Mesodermal cell (in vitro differentiated cells): ENCODE data around the gene PALM3.
A peak's percentile ranks its signal among the peaks of the same experiment; 100 is the strongest.
"Not testable (repeated sequence)": the region's sequence is repeated elsewhere in the genome, so short reads cannot be mapped to it uniquely, and the experiment has no call there.

Source experiments
- H3K27ac ChIP-seq: 2 replicates; pipeline ENCODE4 v1.7.0; 2013; ENCODE audit warnings: mild to moderate bottlenecking, low read depth, low read length, moderate library complexity; ENCODE audit not compliant: severe bottlenecking
- H3K36me3 ChIP-seq: 2 replicates; pipeline ENCODE4 v1.7.1; 2013; ENCODE audit warnings: mild to moderate bottlenecking, low read length, moderate library complexity; ENCODE audit not compliant: control insufficient read depth, insufficient read depth
- H3K4me1 ChIP-seq: one replicate; pipeline ENCODE4 v1.7.1; 2013; ENCODE audit warnings: mild to moderate bottlenecking, low read length; ENCODE audit not compliant: insufficient read depth, control insufficient read depth, poor library complexity, severe bottlenecking
- H3K4me3 ChIP-seq: 2 replicates; pipeline ENCODE4 v1.7.0; 2013; ENCODE audit warnings: low read length, control low read depth, mild to moderate bottlenecking; ENCODE audit not compliant: insufficient read depth, poor library complexity, severe bottlenecking; ENCODE audit errors: extremely low read depth
- H3K9me3 ChIP-seq: 2 replicates; pipeline ENCODE4 v1.7.1; 2013; ENCODE audit warnings: mild to moderate bottlenecking, low read length, moderate library complexity; ENCODE audit not compliant: control insufficient read depth
- WGBS, 2 experiments: methylation state at CpG; one replicate each; pipeline ENCODE4 v1.1.5; 2013; ENCODE audit warnings: missing lambda C conversion rate in 2 of 2; ENCODE audit not compliant: insufficient coverage in 2 of 2; 5-methylcytosine and 5-hydroxymethylcytosine counted together

Gene PALM3

DNA sequence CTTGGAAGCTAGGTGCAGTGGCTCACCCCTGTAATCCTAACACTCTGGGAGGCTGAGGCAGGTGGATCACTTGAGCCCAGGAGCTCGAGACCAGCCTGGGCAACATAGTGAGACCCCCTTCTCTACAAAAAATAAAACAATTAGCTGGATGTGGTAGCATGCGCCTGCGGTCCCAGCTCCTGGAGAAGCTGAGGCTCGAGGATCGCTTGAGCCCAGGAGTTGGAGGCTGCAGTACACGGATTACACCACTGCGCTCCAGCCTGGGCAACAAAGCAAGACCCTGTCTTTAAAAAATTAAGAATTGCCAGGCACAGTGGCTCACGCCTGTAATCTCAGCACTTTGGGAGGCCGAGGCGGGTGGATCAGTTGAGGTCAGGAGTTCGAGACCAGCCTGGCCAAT is 10.9 kb downstream of the PALM3 start:
- 88 to 99% methylated on average over 8 to 9 of the region's 11 CpGs for WGBS, 2 experiments
- H3K4me3 ChIP-seq, H3K27ac ChIP-seq, H3K4me1 ChIP-seq, H3K9me3 ChIP-seq: not testable (repeated sequence)
- peaks cover 20% of the 10 kb centered on the region for H3K36me3 ChIP-seq

DNA sequence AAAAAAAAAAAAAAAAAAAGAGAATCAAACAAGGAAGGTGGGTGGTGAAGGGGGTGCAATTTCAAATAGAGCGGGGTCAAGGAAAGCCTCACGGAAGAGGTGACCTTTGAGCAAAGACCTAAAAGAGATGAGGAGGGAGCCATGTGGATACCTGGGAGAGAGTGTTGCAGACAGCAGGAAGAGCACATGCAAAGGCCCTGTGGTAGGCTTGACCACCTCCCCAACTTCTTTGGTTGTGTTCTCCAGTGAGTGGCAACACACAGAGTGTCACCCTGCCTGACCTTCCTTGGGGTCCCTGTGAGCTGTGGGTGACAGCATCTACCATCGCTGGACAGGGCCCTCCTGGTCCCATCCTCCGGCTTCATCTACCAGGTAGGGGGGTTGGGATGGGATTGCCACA is 11.4 kb downstream of the PALM3 start:
- Histone ChIP-seq H3K36me3 (peaks cover 20% of the 10 kb centered on the region), H3K9me3 (peaks cover 6% of the 10 kb centered on the region), H3K4me1 (no peaks in the 10 kb centered on the region), H3K27ac (no peak overlapping the region), H3K4me3 (no peak overlapping the region)
- 94 to 98% methylated on average over 3 to 4 of the region's 4 CpGs for WGBS, 2 experiments

GRCh38 chr19:14048443-14049153 is 13.3 kb downstream of the PALM3 start:
- H3K9me3 ChIP-seq = peaks cover 6% of the 10 kb centered on the region
- H3K36me3 ChIP-seq = peaks cover 20% of the 10 kb centered on the region
- H3K27ac ChIP-seq = no peak overlapping the region
- WGBS, 2 experiments = 45 to 70% methylated on average over 2 to 4 of the region's 8 CpGs
- no peaks in the 10 kb centered on the region for H3K4me1 ChIP-seq
- H3K4me3 ChIP-seq = no peak overlapping the region

GRCh38 chr19:14047866-14048265 is 14.0 kb downstream of the PALM3 start:
- not testable (repeated sequence) for H3K4me3 ChIP-seq, H3K9me3 ChIP-seq, H3K4me1 ChIP-seq, H3K27ac ChIP-seq
- WGBS, 2 experiments = 99 to 100% methylated on average over 5 to 8 of the region's 10 CpGs
- H3K36me3 ChIP-seq = peaks cover 16% of the 10 kb centered on the region

GRCh38 chr19:14042659-14043608 is 18.9 kb downstream of the PALM3 start:
- 70 to 72% methylated on average over 9 to 13 of the region's 19 CpGs for WGBS, 2 experiments
- H3K4me1 ChIP-seq, H3K36me3 ChIP-seq, H3K9me3 ChIP-seq, H3K4me3 ChIP-seq: not testable (repeated sequence)
- peak overlapping the region; percentile 88 for H3K27ac ChIP-seq

- H3K27ac ChIP-seq = no peak overlapping the region
- H3K4me1 ChIP-seq = no peaks in the 10 kb centered on the region
- no peaks in the 10 kb centered on the region for H3K36me3 ChIP-seq
- H3K4me3 ChIP-seq = no peak overlapping the region
- 80 to 93% methylated on average over 3 to 5 of the region's 7 CpGs for WGBS, 2 experiments
- H3K9me3 ChIP-seq = no peaks in the 10 kb centered on the region
Observed at GRCh38 chr19:14039181-14039580, 22.7 kb downstream of the PALM3 start.

GRCh38 chr19:14035706-14036105 is 26.2 kb downstream of the PALM3 start:
- 82 to 93% methylated on average over 3 to 5 of the region's 7 CpGs for WGBS, 2 experiments
- Histone ChIP-seq H3K4me3 (no peak overlapping the region), H3K36me3 (no peaks in the 10 kb centered on the region), H3K9me3 (no peaks in the 10 kb centered on the region), H3K4me1 (no peaks in the 10 kb centered on the region), H3K27ac (no peak overlapping the region)

GRCh38 chr19:14035159-14035558 is 26.7 kb downstream of the PALM3 start:
- not testable (repeated sequence) for H3K4me1 ChIP-seq, H3K4me3 ChIP-seq, H3K27ac ChIP-seq, H3K9me3 ChIP-seq, H3K36me3 ChIP-seq
- WGBS, 2 experiments = 86 to 91% methylated on average over 10 to 12 of the region's 12 CpGs

DNA sequence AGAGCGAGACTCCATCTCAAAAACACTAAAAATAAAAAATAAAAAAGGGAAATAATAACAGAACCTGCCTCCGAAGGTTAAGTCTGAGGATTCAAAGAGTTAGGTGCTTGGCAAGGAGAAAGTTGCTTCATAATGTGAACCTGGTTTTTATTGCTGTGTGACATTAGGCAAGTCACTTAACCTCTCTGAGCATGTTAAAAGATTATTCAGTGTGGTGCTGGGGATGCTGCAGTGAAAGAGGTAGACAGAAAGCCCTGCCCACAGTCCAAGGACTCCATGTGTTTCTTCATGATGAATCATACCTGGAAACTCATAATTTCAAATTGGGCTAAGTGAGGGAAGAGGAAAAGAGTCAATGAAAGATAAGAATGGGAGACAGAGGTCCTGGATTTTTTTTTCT is 27.9 kb downstream of the PALM3 start:
- H3K27ac ChIP-seq = no peak overlapping the region
- no peaks in the 10 kb centered on the region for H3K4me1 ChIP-seq
- no peaks in the 10 kb centered on the region for H3K36me3 ChIP-seq
- 100% methylated on average over 1 of the region's 2 CpGs for WGBS, 2 experiments
- no peak overlapping the region for H3K4me3 ChIP-seq
- no peaks in the 10 kb centered on the region for H3K9me3 ChIP-seq

DNA sequence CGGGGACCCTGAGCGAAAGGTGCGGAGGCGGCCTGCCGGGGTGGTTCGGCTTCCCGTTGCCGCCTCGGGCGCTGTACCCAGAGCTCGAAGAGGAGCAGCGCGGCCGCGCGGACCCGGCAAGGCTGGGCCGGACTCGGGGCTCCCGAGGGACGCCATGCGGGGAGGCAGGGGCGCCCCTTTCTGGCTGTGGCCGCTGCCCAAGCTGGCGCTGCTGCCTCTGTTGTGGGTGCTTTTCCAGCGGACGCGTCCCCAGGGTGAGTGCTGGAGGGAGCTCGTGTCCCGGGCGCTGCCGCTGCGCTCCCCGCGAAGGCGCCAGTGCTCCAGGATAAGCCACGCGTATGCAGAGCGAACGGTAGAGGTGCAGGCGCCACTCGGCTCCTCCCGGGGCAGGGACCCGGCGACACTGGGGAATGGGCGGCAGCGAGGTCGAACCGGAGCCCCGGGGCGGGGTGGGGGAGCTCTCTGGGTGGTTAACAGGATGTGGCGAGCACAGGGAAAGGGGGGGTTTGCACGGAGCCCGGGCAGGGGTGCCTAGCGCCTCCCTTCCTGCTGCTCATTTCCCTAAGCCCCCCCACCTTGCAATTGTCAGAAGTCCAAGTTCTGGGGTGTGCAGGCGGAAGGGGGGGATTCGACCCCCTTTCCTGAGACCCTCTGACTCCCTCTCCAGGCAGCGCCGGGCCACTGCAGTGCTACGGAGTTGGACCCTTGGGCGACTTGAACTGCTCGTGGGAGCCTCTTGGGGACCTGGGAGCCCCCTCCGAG is 30.0 kb downstream of the PALM3 start, which contains the start of gene IL27RA:
Gene IL27RA, plus strand, starts transcription at position 44 of the 762 bp plus-strand sequence. Its CDS starts 111 bp downstream, at position 155.
- Histone ChIP-seq H3K36me3 (no peaks in the 10 kb centered on the region), H3K4me1 (no peaks in the 10 kb centered on the region), H3K27ac (no peak within 1 kb of the TSS), H3K4me3 (peak within 1 kb of the TSS; percentile 69), H3K9me3 (no peaks in the 10 kb centered on the region)
- WGBS, 2 experiments = 0 to 1% methylated on average over 43 to 44 of the region's 63 CpGs
